ENCODE measurements around the gene GBGT1. TPM values are rescaled to one million over a fixed set of nuclear protein-coding genes. Genes with fewer than 3 reads are reported as not detected.

GBGT1 gene
- total and polyA plus RNA-seq, 9 of the 15 experiments (the other 6 are each of a cell fraction or from before 2014, with no cell fraction given) = 0.55 to 25.8 (median 13.7) TPM

GRCh38 chr9:133149130-133150015, 14.3 kb downstream of the GBGT1 start (continued):
- TF ChIP-seq ZNF512 (tag; IDR thresholded peaks at IDR 0.05) (no peak), NR1H2 (CRISPR knock-in tag; IDR thresholded peaks at IDR 0.05) (no peak; the same call in 1 of the 2 replicates), ZNF311 (CRISPR knock-in tag; IDR thresholded peaks at IDR 0.05) (peak; percentile 76; the same call in 1 of the 2 replicates), ZBTB40 (IDR thresholded peaks at IDR 0.05) (peak; percentile 50; the same call in 1 of the 2 replicates), ZBTB40 (CRISPR knock-in tag; IDR thresholded peaks at IDR 0.05) (no peak), KHSRP (IDR thresholded peaks at IDR 0.05) (0 out of 2 replicates have a peak, but pooled peaks have one; percentile 25), KLF1 (tag; IDR thresholded peaks at IDR 0.05) (peak; percentile 61; the same call in 1 of the 2 replicates), RAD51 (IDR thresholded peaks at IDR 0.05; ENCODE audit: borderline replicate concordance, low read depth) (peak; percentile 55; the same call in 1 of the 2 replicates), DNMT1 (IDR thresholded peaks at IDR 0.05) (no peak), RREB1 (CRISPR knock-in tag; IDR thresholded peaks at IDR 0.05) (peak; percentile 87)

All from K562 (cell line).